B cell (primary cell): ENCODE data around the gene ZNF710.

Experiments
- CTCF ChIP-seq: fragments of 200-600 bp; IDR thresholded peaks from one replicate; pipeline ENCODE4 v1.8.0; 2022; ENCODE audit warnings: antibody characterized with exemption, mild to moderate bottlenecking
- EZH2 ChIP-seq: IDR thresholded peaks from 2 replicates; pipeline ENCODE4 v1.6.1; 2012; ENCODE audit warnings: borderline replicate concordance, low read depth, mild to moderate bottlenecking, moderate library complexity, low read length; ENCODE audit not compliant: insufficient read depth, poor library complexity, severe bottlenecking

GRCh38 chr15:90079619-90080457, 78.7 kb downstream of the ZNF710 start:
- no peak for TF ChIP-seq CTCF
- no peak for TF ChIP-seq EZH2
